HCT116 (cell line): ENCODE data around the gene PRR23E. TPM values are rescaled to one million over a fixed set of nuclear protein-coding genes. Genes with fewer than 3 reads are reported as not detected.

ENCODE experiments used
- ATAC-seq: fragments of 200-7000 bp; cut with Tn5 transposase; 2 replicates; pipeline ENCODE4 v1.9.1; 2020; ENCODE audit warnings: mild to moderate bottlenecking, moderate library complexity
- BruUV-seq: library from RNA; stranded (reverse); fragments of 400-500 nt; replicated peaks from 2 replicates; lab custom pipeline; 2021; lab: Mats Ljungman, UMichigan
- CTCF ChIA-PET: fragments of 300-600 bp; sonication (Branson Sonifier 250); formaldehyde crosslinking; loops from one replicate; lab custom pipeline; 2021; ENCODE audit warnings: antibody characterized with exemption; lab: Charles Lee
- POLR2A ChIA-PET: fragments of 300-600, 350-600 bp; sonication (Branson Sonifier 250); formaldehyde crosslinking; loops from one replicate; lab custom pipeline; 2021; ENCODE audit warnings: antibody characterized with exemption; lab: Charles Lee
- RAD21 ChIA-PET, 2 experiments: fragments of 300-600 bp; sonication (Branson Sonifier 250); formaldehyde crosslinking; loops; one replicate each; lab custom pipeline; 2023; ENCODE audit warnings: low total read pairs in 2 of 2; ENCODE audit not compliant: uncharacterized antibody in 2 of 2, unreplicated experiment in 2 of 2, low non-redundant PET in 1 of 2; lab: Charles Lee
- DNase-seq: peaks from one replicate; pipeline ENCODE4 v3.0.0-alpha.2; 2010; ENCODE audit warnings: low read depth, low spot score
- H2AFZ ChIP-seq: fragments of 200-600 bp; shearing (Covaris generic), sonication (generic); 2 replicates; pipeline ENCODE4 v1.6.1; 2017; ENCODE audit warnings: low read depth, mixed run types, mixed read lengths, antibody characterized with exemption, low read length; ENCODE audit not compliant: poor library complexity, severe bottlenecking
- H3K27ac ChIP-seq: 2 replicates; pipeline ENCODE4 v1.5.1; 2012; ENCODE audit warnings: low read depth, low read length
- H3K27me3 ChIP-seq: fragments of 200-600 bp; sonication (generic); 2 replicates; pipeline ENCODE4 v1.6.1; 2016; ENCODE audit warnings: mixed run types, low read length, mixed read lengths; ENCODE audit not compliant: insufficient read depth
- H3K36me3 ChIP-seq, 2 experiments: fragments of 200-500 bp in 1 of 2; fragments of 200-600 bp in 1 of 2; sonication (Bioruptor generic) in 1 of 2; sonication (generic) in 1 of 2; 2 replicates each; pipeline versions ENCODE4 v1.5.1 to v1.6.1; 2014 to 2016; ENCODE audit warnings: low read length in 2 of 2, inconsistent platforms in 1 of 2, mixed read lengths in 1 of 2, mixed run types in 1 of 2; ENCODE audit not compliant: insufficient read depth in 2 of 2, control insufficient read depth in 1 of 2
- H3K4me1 ChIP-seq, 2 experiments: fragments of 200-600 bp in 1 of 2; sonication (generic) in 1 of 2; 2 replicates each; pipeline versions ENCODE4 v1.5.1 to v1.6.1; 2012 to 2017; ENCODE audit warnings: low read length in 2 of 2, inconsistent platforms in 1 of 2, mild to moderate bottlenecking in 1 of 2, mixed read lengths in 1 of 2, mixed run types in 1 of 2, moderate library complexity in 1 of 2; ENCODE audit not compliant: insufficient read depth in 2 of 2, control insufficient read depth in 1 of 2
- H3K4me2 ChIP-seq: fragments of 200-600 bp; sonication (generic); 2 replicates; pipeline ENCODE4 v1.6.1; 2017; ENCODE audit warnings: mixed run types, low read length, mixed read lengths
- H3K4me3 ChIP-seq, 2 experiments: fragments of 200-600 bp in 1 of 2; sonication (generic) in 1 of 2; replicated peaks in 1 of 2; 2 replicates each; pipeline ENCODE4 v1.5.1; 2011 to 2016; ENCODE audit warnings: low read length in 2 of 2, control low read depth in 1 of 2, low read depth in 1 of 2, mild to moderate bottlenecking in 1 of 2, mixed read lengths in 1 of 2, mixed run types in 1 of 2
- H3K79me2 ChIP-seq: fragments of 200-600 bp; sonication (generic); 2 replicates; pipeline ENCODE4 v1.6.1; 2017; ENCODE audit warnings: mild to moderate bottlenecking, mixed run types, low read length, moderate library complexity, mixed read lengths; ENCODE audit not compliant: insufficient read depth
- H3K9ac ChIP-seq: fragments of 200-600 bp; sonication (generic); 2 replicates; pipeline ENCODE4 v1.6.1; 2016; ENCODE audit warnings: low read length, mixed read lengths
- H3K9me2 ChIP-seq: fragments of 200-600 bp; sonication (generic), shearing (Covaris generic); 2 replicates; pipeline ENCODE4 v1.6.1; 2017; ENCODE audit warnings: mixed run types, mild to moderate bottlenecking, moderate library complexity; ENCODE audit not compliant: insufficient read depth
- H3K9me3 ChIP-seq, 2 experiments: fragments of 200-500 bp in 1 of 2; fragments of 200-600 bp in 1 of 2; sonication (Bioruptor generic) in 1 of 2; sonication (generic) in 1 of 2; 2 replicates each; pipeline ENCODE4 v1.6.1; 2014 to 2017; ENCODE audit warnings: low read length in 2 of 2, mixed read lengths in 2 of 2, inconsistent platforms in 1 of 2, low read depth in 1 of 2, mild to moderate bottlenecking in 1 of 2, mixed run types in 1 of 2, moderate library complexity in 1 of 2; ENCODE audit not compliant: control insufficient read depth in 1 of 2, insufficient read depth in 1 of 2
- H4K20me1 ChIP-seq: fragments of 200-600 bp; sonication (generic), shearing (Covaris generic); 2 replicates; pipeline ENCODE4 v1.6.1; 2017; ENCODE audit warnings: mixed run types, mild to moderate bottlenecking, moderate library complexity; ENCODE audit not compliant: insufficient read depth
- CEBPB ChIP-seq: IDR thresholded peaks from 2 replicates; pipeline ENCODE4 v1.6.1; 2012; ENCODE audit warnings: low read depth
- CTCF ChIP-seq, 3 experiments: fragments of 200-600 bp in 1 of 3; sonication (generic) in 1 of 3; IDR thresholded peaks in 2 of 3; conservative IDR thresholded peaks in 1 of 3; 2 replicates each; pipeline ENCODE4 v1.5.1; 2012 to 2017; ENCODE audit warnings: low read depth in 2 of 3, low read length in 2 of 3, antibody characterized with exemption in 1 of 3, borderline replicate concordance in 1 of 3, control low read depth in 1 of 3, mild to moderate bottlenecking in 1 of 3, mixed read lengths in 1 of 3, mixed run types in 1 of 3, moderate library complexity in 1 of 3; ENCODE audit not compliant: insufficient read depth in 1 of 3
- EGR1 ChIP-seq: IDR thresholded peaks from 2 replicates; pipeline ENCODE4 v1.6.1; 2012; ENCODE audit warnings: low read depth
- ELF1 ChIP-seq: IDR thresholded peaks from 2 replicates; pipeline ENCODE4 v1.6.1; 2012; ENCODE audit warnings: low read depth, borderline replicate concordance
- EZH2phosphoT487 ChIP-seq: fragments of 200-600 bp; IDR thresholded peaks from 2 replicates; pipeline ENCODE4 v1.6.1; 2018; ENCODE audit warnings: antibody characterized with exemption, borderline replicate concordance
- JUND ChIP-seq: IDR thresholded peaks from 2 replicates; pipeline ENCODE4 v1.6.1; 2012
- MAX ChIP-seq: IDR thresholded peaks from 2 replicates; pipeline ENCODE4 v1.6.1; 2012
- POLR2AphosphoS5 ChIP-seq: IDR thresholded peaks from 2 replicates; pipeline ENCODE4 v1.6.1; 2011; ENCODE audit warnings: mild to moderate bottlenecking, low read depth, low read length, moderate library complexity
- RAD21 ChIP-seq: IDR thresholded peaks from 2 replicates; pipeline ENCODE4 v1.6.1; 2012; ENCODE audit warnings: low read depth, mild to moderate bottlenecking
- REST ChIP-seq: IDR thresholded peaks from 2 replicates; pipeline ENCODE4 v1.6.1; 2012; ENCODE audit warnings: low read depth
- SIN3A ChIP-seq: IDR thresholded peaks from 2 replicates; pipeline ENCODE4 v1.6.1; 2012; ENCODE audit warnings: low read depth
- SRF ChIP-seq: IDR thresholded peaks from 2 replicates; pipeline ENCODE4 v1.6.1; 2012; ENCODE audit warnings: low read depth
- TCF7L2 ChIP-seq: IDR thresholded peaks from 2 replicates; pipeline ENCODE4 v1.7.0; 2011; ENCODE audit warnings: borderline replicate concordance, inconsistent platforms; ENCODE audit not compliant: insufficient read depth, insufficient read length; ENCODE audit errors: extremely low read depth
- YY1 ChIP-seq: IDR thresholded peaks from 2 replicates; pipeline ENCODE4 v1.6.1; 2011; ENCODE audit warnings: low read length, low read depth, moderate library complexity, mild to moderate bottlenecking; ENCODE audit not compliant: insufficient replicate concordance; ENCODE audit errors: extremely low read depth
- intact Hi-C: fragments of 100-400 bp; cut with micrococcal nuclease; formaldehyde crosslinking; loops from 2 replicates; pipeline ENCODE4 v1.10.0; 2022
- total RNA-seq: library from RNA; stranded (reverse); gene quantifications from one replicate; pipeline ENCODE4 v1.2.1, GENCODE V29; 2021; ENCODE audit not compliant: unreplicated experiment

The PRR23E gene
- total RNA-seq, 1 experiment from 2014 or later, result not detected

- TF ChIP-seq REST, result no peak
- TF ChIP-seq SRF, result no peak
- no peak for TF ChIP-seq CEBPB
- TF ChIP-seq EGR1, result no peak
- TF ChIP-seq RAD21, result no peak
Measured at GRCh38 chr3:127197300-127198189, 4.6 kb downstream of the PRR23E start (continued).

GRCh38 chr3:127200086-127200691, 7.3 kb downstream of the PRR23E start:
- Histone ChIP-seq H3K9me3 (no peaks in the 10 kb centered on the region), H3K27ac (no peak overlapping the region), H3K36me3 (no peaks in the 10 kb centered on the region), H4K20me1 (no peaks in the 10 kb centered on the region), H3K4me1 (no peaks in the 10 kb centered on the region), H2AFZ (no peak overlapping the region), H3K79me2 (no peaks in the 10 kb centered on the region), H3K9me2 (no peaks in the 10 kb centered on the region), H3K4me3 (no peak overlapping the region), H3K27me3 (no peaks in the 10 kb centered on the region), H3K4me2 (no peak overlapping the region), H3K9ac (no peak overlapping the region)
- ChIA-PET CTCF (no interaction called here), POLR2A (no interaction called here), RAD21 (no interaction called here)
- intact Hi-C loops, result no loop called here
- no TSS peak for BruUV-seq
- no peak for DNase-seq
- no peak for ATAC-seq
- no peak for TF ChIP-seq ELF1
- no peak for TF ChIP-seq CTCF (IDR thresholded peaks at IDR 0.05 in 2 of 3, conservative IDR thresholded peaks at IDR 0.05 in 1 of 3; ENCODE audit: borderline replicate concordance in 1 of 3, insufficient read depth in 1 of 3, low read depth in 2 of 3, low read length in 2 of 3)
- no peak for TF ChIP-seq JUND
- no peak for TF ChIP-seq POLR2AphosphoS5
- no peak for TF ChIP-seq EZH2phosphoT487
- TF ChIP-seq SIN3A, result no peak
- TF ChIP-seq MAX, result no peak
- no peak for TF ChIP-seq RAD21
- TF ChIP-seq TCF7L2, result no peak
- TF ChIP-seq YY1, result no peak
